Neural cell (in vitro differentiated cells): ENCODE data around the gene SLC29A4. TPM values are rescaled to one million over a fixed set of nuclear protein-coding genes. Genes with fewer than 3 reads are reported as not detected.

ENCODE experiments used
- H2AFZ ChIP-seq: fragments of 200-600, 300-800 bp; sonication (generic), shearing (Covaris generic); 2 replicates; pipeline ENCODE4 v1.6.0; 2014; ENCODE audit warnings: low read depth, mild to moderate bottlenecking, antibody characterized with exemption, low read length, moderate library complexity
- H3F3A ChIP-seq: fragments of 200-600 bp; shearing (Covaris generic); 2 replicates; pipeline ENCODE4 v1.6.1; 2016; ENCODE audit warnings: mild to moderate bottlenecking, moderate library complexity, mixed read lengths, antibody characterized with exemption, low read length; ENCODE audit not compliant: insufficient read depth, poor library complexity, severe bottlenecking
- H3K27ac ChIP-seq: fragments of 200-600, 300-800 bp; sonication (generic), shearing (Covaris generic); 2 replicates; pipeline ENCODE4 v1.5.1; 2014; ENCODE audit warnings: mild to moderate bottlenecking, low read length, moderate library complexity
- H3K27me3 ChIP-seq: fragments of 300-800, 200-600 bp; sonication (generic), shearing (Covaris generic); 2 replicates; pipeline ENCODE4 v1.6.0; 2014; ENCODE audit warnings: mild to moderate bottlenecking, low read depth, low read length, moderate library complexity; ENCODE audit not compliant: insufficient read depth
- H3K36me3 ChIP-seq: fragments of 300-800, 200-600 bp; sonication (generic), shearing (Covaris generic); 2 replicates; pipeline ENCODE4 v1.5.1; 2014; ENCODE audit warnings: mild to moderate bottlenecking, antibody characterized with exemption, low read length, moderate library complexity; ENCODE audit not compliant: insufficient read depth
- H3K4me2 ChIP-seq: fragments of 300-800, 200-600 bp; sonication (generic), shearing (Covaris generic); 2 replicates; pipeline ENCODE4 v1.6.0; 2014; ENCODE audit warnings: mild to moderate bottlenecking, low read length
- H3K4me3 ChIP-seq: fragments of 300-800, 200-600 bp; sonication (generic), shearing (Covaris generic); 2 replicates; pipeline ENCODE4 v1.5.1; 2014; ENCODE audit warnings: mild to moderate bottlenecking, low read length, moderate library complexity
- H3K79me2 ChIP-seq: fragments of 200-600 bp; shearing (Covaris generic); replicated peaks from 2 replicates; pipeline ENCODE4 v1.6.0; 2014; ENCODE audit warnings: mild to moderate bottlenecking, low read length, moderate library complexity; ENCODE audit not compliant: insufficient read depth
- H3K9ac ChIP-seq: fragments of 300-800, 200-600 bp; sonication (generic), shearing (Covaris generic); 2 replicates; pipeline ENCODE4 v1.6.1; 2016; ENCODE audit warnings: mild to moderate bottlenecking, low read length, mixed read lengths
- H3K9me2 ChIP-seq: fragments of 200-600 bp; shearing (Covaris generic); 2 replicates; pipeline ENCODE4 v1.6.1; 2016; ENCODE audit warnings: mild to moderate bottlenecking, low read length, mixed read lengths; ENCODE audit not compliant: insufficient read depth
- H3K9me3 ChIP-seq: fragments of 200-600, 300-800 bp; sonication (generic), shearing (Covaris generic); 2 replicates; pipeline ENCODE4 v1.6.1; 2016; ENCODE audit warnings: mild to moderate bottlenecking, mixed run types, low read length, moderate library complexity, mixed read lengths
- H4K20me1 ChIP-seq: fragments of 200-600 bp; shearing (Covaris generic); 2 replicates; pipeline ENCODE4 v1.6.1; 2016; ENCODE audit warnings: mild to moderate bottlenecking, mixed run types; ENCODE audit not compliant: insufficient read depth
- EP300 ChIP-seq: fragments of 450-650 bp; conservative IDR thresholded peaks from 2 replicates; pipeline ENCODE4 v1.6.1; 2014; ENCODE audit warnings: antibody characterized with exemption, mild to moderate bottlenecking, moderate library complexity; ENCODE audit not compliant: poor library complexity, severe bottlenecking
- EZH2 ChIP-seq: fragments of 200-600, 300-800 bp; shearing (Covaris generic), sonication (generic); IDR thresholded peaks from 2 replicates; pipeline ENCODE4 v1.6.1; 2014; ENCODE audit warnings: antibody characterized with exemption, low read length, borderline replicate concordance, mild to moderate bottlenecking; ENCODE audit not compliant: insufficient read depth, poor library complexity, severe bottlenecking
- MXI1 ChIP-seq: fragments of 450-650 bp; conservative IDR thresholded peaks from 2 replicates; pipeline ENCODE4 v1.6.1; 2014; ENCODE audit warnings: antibody characterized with exemption, mild to moderate bottlenecking; ENCODE audit not compliant: poor library complexity, severe bottlenecking
- POLR2AphosphoS5 ChIP-seq: IDR thresholded peaks from 2 replicates; pipeline ENCODE4 v1.6.1; 2012
- RAD21 ChIP-seq: fragments of 450-650 bp; conservative IDR thresholded peaks from 2 replicates; pipeline ENCODE4 v1.6.1; 2014; ENCODE audit warnings: antibody characterized with exemption, mild to moderate bottlenecking, moderate library complexity
- SMC3 ChIP-seq: fragments of 450-650 bp; conservative IDR thresholded peaks from 2 replicates; pipeline ENCODE4 v1.6.1; 2014; ENCODE audit warnings: antibody characterized with exemption, mild to moderate bottlenecking, moderate library complexity; ENCODE audit not compliant: poor library complexity
- TAF1 ChIP-seq: IDR thresholded peaks from 2 replicates; pipeline ENCODE4 v1.6.1; 2012; ENCODE audit warnings: low read depth
- polyA plus RNA-seq: library from polyadenylated mRNA; depleted of rRNA; stranded (reverse); fragments of >200 nt; gene quantifications from 2 replicates; pipeline ENCODE4 v1.2.3, GENCODE V29; 2014
- TF ChIP-seq, protein P1 (sequence below): IDR thresholded peaks from 2 replicates; pipeline ENCODE4 v1.6.1; 2012; ENCODE audit warnings: borderline replicate concordance
- TF ChIP-seq, protein P2 (sequence below): fragments of 450-650 bp; IDR thresholded peaks from 2 replicates; pipeline ENCODE4 v1.5.1; 2014; ENCODE audit warnings: antibody characterized with exemption, mild to moderate bottlenecking, moderate library complexity; ENCODE audit not compliant: poor library complexity, severe bottlenecking

SLC29A4 gene
- polyA plus RNA-seq, 1 donor from 2014 or later, result 32.4 TPM

DNA sequence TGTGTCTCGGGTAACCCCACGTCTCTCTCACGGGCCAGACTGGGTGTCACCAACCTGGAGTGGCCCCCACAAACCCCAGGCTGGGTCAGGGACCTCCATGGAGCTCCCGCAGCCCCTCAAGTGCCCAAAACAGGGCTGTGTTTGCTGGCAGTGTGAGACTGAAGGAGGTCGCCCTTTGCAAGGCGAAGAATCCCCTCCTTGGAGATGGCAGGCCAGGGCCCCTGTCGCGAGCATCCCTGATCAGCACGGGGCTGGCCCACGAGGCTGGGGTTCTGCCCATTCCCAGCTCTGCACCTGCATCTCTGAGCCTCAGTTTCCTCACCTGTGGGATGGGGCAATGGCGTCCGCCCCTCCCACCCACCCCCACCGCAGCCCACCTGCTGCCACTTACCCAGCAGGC, 62.4 kb downstream of the SLC29A4 start:
- Histone ChIP-seq H4K20me1 (peaks cover 4% of the 10 kb centered on the region), H3K9ac (no peak overlapping the region), H3K36me3 (peaks cover 18% of the 10 kb centered on the region), H3F3A (no peaks in the 10 kb centered on the region), H3K79me2 (peaks cover 14% of the 10 kb centered on the region), H2AFZ (no peak overlapping the region), H3K27me3 (no peaks in the 10 kb centered on the region), H3K9me2 (no peaks in the 10 kb centered on the region), H3K9me3 (no peaks in the 10 kb centered on the region), H3K27ac (no peak overlapping the region), H3K4me2 (no peak overlapping the region), H3K4me3 (no peak overlapping the region)
- no peak for TF ChIP-seq MXI1
- no peak for TF ChIP-seq EP300
- TF ChIP-seq, protein P1, sequence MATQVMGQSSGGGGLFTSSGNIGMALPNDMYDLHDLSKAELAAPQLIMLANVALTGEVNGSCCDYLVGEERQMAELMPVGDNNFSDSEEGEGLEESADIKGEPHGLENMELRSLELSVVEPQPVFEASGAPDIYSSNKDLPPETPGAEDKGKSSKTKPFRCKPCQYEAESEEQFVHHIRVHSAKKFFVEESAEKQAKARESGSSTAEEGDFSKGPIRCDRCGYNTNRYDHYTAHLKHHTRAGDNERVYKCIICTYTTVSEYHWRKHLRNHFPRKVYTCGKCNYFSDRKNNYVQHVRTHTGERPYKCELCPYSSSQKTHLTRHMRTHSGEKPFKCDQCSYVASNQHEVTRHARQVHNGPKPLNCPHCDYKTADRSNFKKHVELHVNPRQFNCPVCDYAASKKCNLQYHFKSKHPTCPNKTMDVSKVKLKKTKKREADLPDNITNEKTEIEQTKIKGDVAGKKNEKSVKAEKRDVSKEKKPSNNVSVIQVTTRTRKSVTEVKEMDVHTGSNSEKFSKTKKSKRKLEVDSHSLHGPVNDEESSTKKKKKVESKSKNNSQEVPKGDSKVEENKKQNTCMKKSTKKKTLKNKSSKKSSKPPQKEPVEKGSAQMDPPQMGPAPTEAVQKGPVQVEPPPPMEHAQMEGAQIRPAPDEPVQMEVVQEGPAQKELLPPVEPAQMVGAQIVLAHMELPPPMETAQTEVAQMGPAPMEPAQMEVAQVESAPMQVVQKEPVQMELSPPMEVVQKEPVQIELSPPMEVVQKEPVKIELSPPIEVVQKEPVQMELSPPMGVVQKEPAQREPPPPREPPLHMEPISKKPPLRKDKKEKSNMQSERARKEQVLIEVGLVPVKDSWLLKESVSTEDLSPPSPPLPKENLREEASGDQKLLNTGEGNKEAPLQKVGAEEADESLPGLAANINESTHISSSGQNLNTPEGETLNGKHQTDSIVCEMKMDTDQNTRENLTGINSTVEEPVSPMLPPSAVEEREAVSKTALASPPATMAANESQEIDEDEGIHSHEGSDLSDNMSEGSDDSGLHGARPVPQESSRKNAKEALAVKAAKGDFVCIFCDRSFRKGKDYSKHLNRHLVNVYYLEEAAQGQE, result no peak
- no peak for TF ChIP-seq EZH2
- no peak for TF ChIP-seq RAD21
- no peak for TF ChIP-seq POLR2AphosphoS5
- TF ChIP-seq, protein P2, sequence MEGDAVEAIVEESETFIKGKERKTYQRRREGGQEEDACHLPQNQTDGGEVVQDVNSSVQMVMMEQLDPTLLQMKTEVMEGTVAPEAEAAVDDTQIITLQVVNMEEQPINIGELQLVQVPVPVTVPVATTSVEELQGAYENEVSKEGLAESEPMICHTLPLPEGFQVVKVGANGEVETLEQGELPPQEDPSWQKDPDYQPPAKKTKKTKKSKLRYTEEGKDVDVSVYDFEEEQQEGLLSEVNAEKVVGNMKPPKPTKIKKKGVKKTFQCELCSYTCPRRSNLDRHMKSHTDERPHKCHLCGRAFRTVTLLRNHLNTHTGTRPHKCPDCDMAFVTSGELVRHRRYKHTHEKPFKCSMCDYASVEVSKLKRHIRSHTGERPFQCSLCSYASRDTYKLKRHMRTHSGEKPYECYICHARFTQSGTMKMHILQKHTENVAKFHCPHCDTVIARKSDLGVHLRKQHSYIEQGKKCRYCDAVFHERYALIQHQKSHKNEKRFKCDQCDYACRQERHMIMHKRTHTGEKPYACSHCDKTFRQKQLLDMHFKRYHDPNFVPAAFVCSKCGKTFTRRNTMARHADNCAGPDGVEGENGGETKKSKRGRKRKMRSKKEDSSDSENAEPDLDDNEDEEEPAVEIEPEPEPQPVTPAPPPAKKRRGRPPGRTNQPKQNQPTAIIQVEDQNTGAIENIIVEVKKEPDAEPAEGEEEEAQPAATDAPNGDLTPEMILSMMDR, result no peak
- TF ChIP-seq SMC3, result no peak
- no peak for TF ChIP-seq TAF1

DNA sequence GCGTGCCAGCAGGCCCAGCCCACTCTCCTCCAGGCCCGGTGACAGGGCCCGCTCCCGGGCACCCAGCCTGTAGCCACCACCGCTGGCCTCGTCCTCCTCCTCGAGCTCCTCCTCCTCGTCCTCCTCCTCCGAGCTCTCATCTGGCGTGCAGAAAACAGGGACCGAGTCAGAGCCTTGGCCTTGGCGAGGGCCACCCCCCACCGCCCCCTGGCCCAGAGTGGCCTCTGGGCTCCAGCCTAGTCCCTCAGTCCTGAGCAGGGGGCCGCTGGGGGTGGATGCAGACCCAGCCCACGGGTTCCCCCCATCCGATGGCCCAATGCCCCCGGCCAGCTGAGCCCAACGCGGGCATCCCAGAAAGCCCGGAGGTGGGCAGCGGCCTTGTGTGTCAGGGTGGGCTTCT, 62.9 kb downstream of the SLC29A4 start:
- H3K4me3 ChIP-seq, result no peak overlapping the region
- peaks cover 19% of the 10 kb centered on the region for H3K79me2 ChIP-seq
- H3K4me2 ChIP-seq, result no peak overlapping the region
- no peaks in the 10 kb centered on the region for H3K9me2 ChIP-seq
- H3K9ac ChIP-seq, result no peak overlapping the region
- no peaks in the 10 kb centered on the region for H3F3A ChIP-seq
- H3K27me3 ChIP-seq, result no peaks in the 10 kb centered on the region
- H4K20me1 ChIP-seq, result peaks cover 4% of the 10 kb centered on the region
- H3K36me3 ChIP-seq, result peaks cover 18% of the 10 kb centered on the region
- no peak overlapping the region for H2AFZ ChIP-seq
- no peak overlapping the region for H3K27ac ChIP-seq
- TF ChIP-seq, protein P2, result no peak
- TF ChIP-seq EZH2, result no peak
- TF ChIP-seq, protein P1, result no peak
- no peaks in the 10 kb centered on the region for H3K9me3 ChIP-seq
